Measurements from ENCODE around the gene ARHGAP44.

GRCh38 chr17:12759090-12759489 is 30.2 kb upstream of the ARHGAP44 start:
- no peak for TF ChIP-seq EZH2 (IDR thresholded peaks at IDR 0.05; ENCODE audit: low read length, unreplicated experiment)
- no peak for TF ChIP-seq CTCF (conservative IDR thresholded peaks at IDR 0.05; ENCODE audit: low read depth, low read length)
